Transverse colon (tissue), 4 donors: ENCODE results near the gene ENTR1. TPM values are rescaled to one million over a fixed set of nuclear protein-coding genes. Genes with fewer than 3 reads are reported as not detected.
A peak's percentile ranks its signal among the peaks of the same experiment; 100 is the strongest.

Experiments
- DNase-seq: peaks from one replicate; pipeline ENCODE4 v3.0.0-alpha.2; 2019
- H3K27ac ChIP-seq, 4 donors: fragments of 200-600 bp; sonication (generic); 2 replicates each; pipeline ENCODE4 v1.5.1; 2016 to 2018; ENCODE audit warnings: inconsistent platforms in 4 of 4
- H3K27me3 ChIP-seq: fragments of 200-600 bp; sonication (generic); 2 replicates; pipeline ENCODE4 v1.5.1; 2017; ENCODE audit warnings: inconsistent platforms
- H3K36me3 ChIP-seq, 4 donors: fragments of 200-600 bp; sonication (generic); 2 replicates each; pipeline ENCODE4 v1.5.1; 2017 to 2019; ENCODE audit warnings: inconsistent platforms in 4 of 4
- H3K4me1 ChIP-seq, 4 donors: fragments of 200-600 bp; sonication (generic); 2 replicates each; pipeline ENCODE4 v1.5.1; 2017 to 2020; ENCODE audit warnings: inconsistent platforms in 4 of 4
- H3K4me3 ChIP-seq, 4 donors: fragments of 200-600 bp; sonication (generic); 1 replicate in 1 of 4; 2 replicates in 3 of 4; pipeline versions ENCODE4 v1.5.1 to v1.6.1; 2017 to 2019; ENCODE audit warnings: inconsistent platforms in 4 of 4
- H3K9me3 ChIP-seq, 2 donors: fragments of 200-600 bp; sonication (generic); 2 replicates each; pipeline ENCODE4 v1.5.1; 2017 to 2019; ENCODE audit warnings: inconsistent platforms in 2 of 2
- CTCF ChIP-seq, 5 experiments: fragments of 200-600 bp in 3 of 5; fragments of 450-650 bp in 2 of 5; sonication (generic) in 3 of 5; IDR thresholded peaks; 1 replicate in 2 of 5; 2 replicates in 3 of 5; pipeline ENCODE4 v1.5.1; 2016 to 2017; ENCODE audit warnings: antibody characterized with exemption in 5 of 5, inconsistent platforms in 3 of 5, mild to moderate bottlenecking in 2 of 5, moderate library complexity in 1 of 5
- EP300 ChIP-seq: sonication (generic); formaldehyde crosslinking; IDR thresholded peaks from one replicate; pipeline ENCODE4 v1.6.1; 2017; ENCODE audit warnings: antibody characterized with exemption, low read depth
- POLR2A ChIP-seq: fragments of 450-650 bp; IDR thresholded peaks from one replicate; pipeline ENCODE4 v1.6.1; 2016; ENCODE audit warnings: antibody characterized with exemption, mild to moderate bottlenecking, moderate library complexity
- POLR2AphosphoS5 ChIP-seq, 3 donors: sonication (generic); formaldehyde crosslinking; IDR thresholded peaks; one replicate each; pipeline ENCODE4 v1.6.1; 2016; ENCODE audit warnings: antibody characterized with exemption in 3 of 3
- WGBS, 2 donors: methylation state at CpG; one replicate each; pipeline ENCODE4 v1.1.5; 2018; ENCODE audit warnings: low coverage in 1 of 2; 5-methylcytosine and 5-hydroxymethylcytosine counted together
- in situ Hi-C, 4 donors: fragments of 200-750 bp; cut with MboI; loops; one replicate each; pipeline versions ENCODE4 v1.15.0 to v1.15.1; 2017; ENCODE audit warnings: low sequenced_read_pairs in 3 of 4, low pct_ligation_motif_present in 1 of 4, low pct_unique_long_range_greater_than_20kb in 1 of 4
- intact Hi-C: fragments of 100-400 bp; cut with DNase I; formaldehyde crosslinking; loops from one replicate; pipeline ENCODE4 v1.15.1; 2023; ENCODE audit warnings: low total_unique reads
- total RNA-seq, 4 donors: library from RNA; depleted of rRNA; stranded (reverse); fragments of >200 nt; gene quantifications; one replicate each; pipeline ENCODE4 v1.1.0, GENCODE V29; 2016

The ENTR1 gene
- total RNA-seq, 4 donors from 2014 or later: 23.6 to 74.6 (median 40.9) TPM

- Histone ChIP-seq H3K27ac (peak within 1 kb of the TSS; percentile 23 to 43 (median 30)), H3K4me3 (peak within 1 kb of the TSS in 2 of 4 donors; percentile 12 to 22), H3K36me3 (no peaks in the 10 kb centered on the region), H3K27me3 (no peaks in the 10 kb centered on the region), H3K4me1 (peaks cover 0 to 12% (median 6%) of the 10 kb centered on the region in 4 donors), H3K9me3 (no peaks in the 10 kb centered on the region)
- peak; percentile 35 for DNase-seq
- in situ Hi-C loops: no loop called here
- WGBS, 2 donors: 47 to 62% methylated on average over 3 to 20 of the region's 27 CpGs
- intact Hi-C loops: no loop called here
- no peak for TF ChIP-seq CTCF (IDR thresholded peaks at IDR 0.05)
Observed at GRCh38 chr9:136373300-136374182, 36.9 kb downstream of the ENTR1 start, which contains the start of gene CARD9. CARD9 (minus strand) TSS chr9:136373669; CDS start chr9:136372078, 1,591 bp downstream.

GRCh38 chr9:136372561-136373299, 37.7 kb downstream of the ENTR1 start:
- Histone ChIP-seq H3K4me1 (peaks cover 0 to 12% (median 6%) of the 10 kb centered on the region in 4 donors), H3K9me3 (no peaks in the 10 kb centered on the region), H3K27me3 (no peaks in the 10 kb centered on the region), H3K4me3 (peak overlapping the region in 2 of 4 donors; percentile 12 to 22), H3K36me3 (no peaks in the 10 kb centered on the region), H3K27ac (peak overlapping the region; percentile 25 to 43 (median 30))
- DNase-seq: peak; percentile 49
- intact Hi-C loops (no loop called here), in situ Hi-C loops (no loop called here)
- TF ChIP-seq POLR2A (no peak), POLR2AphosphoS5 (IDR thresholded peaks at IDR 0.05) (no peak), CTCF (IDR thresholded peaks at IDR 0.05) (no peak), EP300 (no peak)
- WGBS, 2 donors: 19 to 33% methylated on average over 1 to 20 of the region's 21 CpGs

- H3K9me3 ChIP-seq: no peaks in the 10 kb centered on the region
- WGBS, 2 donors: 89% methylated on average over 19 of the region's 21 CpGs; no CpG with 5 or more reads in 1 of the 2 donors
- H3K27me3 ChIP-seq: no peaks in the 10 kb centered on the region
- peaks cover 0 to 12% (median 6%) of the 10 kb centered on the region in 4 donors for H3K4me1 ChIP-seq
- in situ Hi-C loops (no loop called here), intact Hi-C loops (no loop called here)
- TF ChIP-seq POLR2A: no peak
- TF ChIP-seq POLR2AphosphoS5 (IDR thresholded peaks at IDR 0.05): no peak
- no peak for TF ChIP-seq CTCF (IDR thresholded peaks at IDR 0.05)
- no peak for TF ChIP-seq EP300
- H3K36me3 ChIP-seq: no peaks in the 10 kb centered on the region
- no peak overlapping the region for H3K4me3 ChIP-seq
- no peak for DNase-seq
- peak overlapping the region in 2 of 4 donors; percentile 25 to 33 for H3K27ac ChIP-seq
Observed at GRCh38 chr9:136372006-136372405, 38.4 kb downstream of the ENTR1 start.

- no peak for DNase-seq
- peaks cover 0 to 12% (median 6%) of the 10 kb centered on the region in 4 donors for H3K4me1 ChIP-seq
Observed at GRCh38 chr9:136371533-136371880, 38.9 kb downstream of the ENTR1 start.

More at GRCh38 chr9:136371533-136371880, 38.9 kb downstream of the ENTR1 start:
- H3K27me3 ChIP-seq: no peaks in the 10 kb centered on the region
- TF ChIP-seq CTCF (IDR thresholded peaks at IDR 0.05) (no peak), POLR2A (no peak), EP300 (no peak), POLR2AphosphoS5 (IDR thresholded peaks at IDR 0.05) (no peak)
- H3K36me3 ChIP-seq: no peaks in the 10 kb centered on the region
- H3K9me3 ChIP-seq: no peaks in the 10 kb centered on the region
- intact Hi-C loops: no loop called here
- H3K4me3 ChIP-seq: no peak overlapping the region
- in situ Hi-C loops: no loop called here
- WGBS, 2 donors: 84% methylated on average over 9 of the region's 13 CpGs; no CpG with 5 or more reads in 1 of the 2 donors
- H3K27ac ChIP-seq: no peak overlapping the region
